Measurements from ENCODE around the gene ZDHHC22.

- no peak for TF ChIP-seq CTCF (tag by site-specific recombination; IDR thresholded peaks at IDR 0.05)
- TF ChIP-seq KLF9 (tag by site-specific recombination; IDR thresholded peaks at IDR 0.05; ENCODE audit: low read depth) = no peak
Observed at GRCh38 chr14:77140359-77141213, 1.0 kb downstream of the ZDHHC22 start.
